MM.1S (cell line): ENCODE data around the gene SPATA21.

Source experiments
- DNase-seq: peaks from one replicate; pipeline ENCODE4 v3.0.0-alpha.2; 2015
- H2AFZ ChIP-seq: fragments of 300-600 bp; sonication (generic); 2 replicates; pipeline ENCODE4 v1.6.0; 2016; ENCODE audit warnings: antibody characterized with exemption, low read length
- H3F3A ChIP-seq: fragments of 300-600 bp; sonication (generic); 2 replicates; pipeline ENCODE4 v1.6.1; 2016; ENCODE audit warnings: mild to moderate bottlenecking, antibody characterized with exemption, low read length, moderate library complexity, mixed read lengths; ENCODE audit not compliant: insufficient read depth
- H3K27ac ChIP-seq: fragments of 300-600 bp; sonication (generic); 2 replicates; pipeline ENCODE4 v1.5.1; 2016; ENCODE audit warnings: mild to moderate bottlenecking, low read length
- H3K27me3 ChIP-seq: fragments of 300-600 bp; sonication (generic); replicated peaks from 2 replicates; pipeline ENCODE4 v1.6.0; 2016; ENCODE audit warnings: low read length; ENCODE audit not compliant: insufficient read depth
- H3K36me3 ChIP-seq: fragments of 300-600 bp; sonication (generic); replicated peaks from 2 replicates; pipeline ENCODE4 v1.6.1; 2016; ENCODE audit warnings: mild to moderate bottlenecking, low read length, mixed read lengths; ENCODE audit not compliant: insufficient read depth
- H3K4me1 ChIP-seq: fragments of 300-600 bp; sonication (generic); 2 replicates; pipeline ENCODE4 v1.6.1; 2016; ENCODE audit warnings: low read length, mixed read lengths
- H3K4me2 ChIP-seq: fragments of 300-600 bp; sonication (generic); 2 replicates; pipeline ENCODE4 v1.6.0; 2016; ENCODE audit warnings: low read depth, low read length
- H3K4me3 ChIP-seq: fragments of 300-600 bp; sonication (generic); 2 replicates; pipeline ENCODE4 v1.5.1; 2016; ENCODE audit warnings: low read length, mixed read lengths
- H3K79me2 ChIP-seq: fragments of 300-600 bp; sonication (generic); 2 replicates; pipeline ENCODE4 v1.6.1; 2016; ENCODE audit warnings: mixed run types, low read length, mixed read lengths
- H3K9ac ChIP-seq: fragments of 300-600 bp; sonication (generic); 2 replicates; pipeline ENCODE4 v1.6.1; 2016; ENCODE audit warnings: low read length, mixed read lengths
- H3K9me2 ChIP-seq: fragments of 300-600 bp; sonication (generic); replicated peaks from 2 replicates; pipeline ENCODE4 v1.6.1; 2016; ENCODE audit warnings: mild to moderate bottlenecking, low read length, mixed read lengths; ENCODE audit not compliant: insufficient read depth
- H3K9me3 ChIP-seq: fragments of 300-600 bp; sonication (generic); replicated peaks from 2 replicates; pipeline ENCODE4 v1.6.1; 2016; ENCODE audit warnings: mild to moderate bottlenecking, low read length, mixed read lengths; ENCODE audit not compliant: insufficient read depth
- H4K20me1 ChIP-seq: fragments of 300-600 bp; sonication (generic); 2 replicates; pipeline ENCODE4 v1.6.1; 2016; ENCODE audit warnings: mild to moderate bottlenecking, low read length, moderate library complexity, mixed read lengths; ENCODE audit not compliant: insufficient read depth
- CTCF ChIP-seq: fragments of 300-600 bp; sonication (generic); IDR thresholded peaks from 2 replicates; pipeline ENCODE4 v1.5.1; 2016; ENCODE audit warnings: antibody characterized with exemption, low read length, mixed read lengths
- EZH2 ChIP-seq: fragments of 300-600 bp; sonication (generic); optimal IDR thresholded peaks from 2 replicates; pipeline ENCODE3; 2017; ENCODE audit warnings: low read depth, mild to moderate bottlenecking, antibody characterized with exemption, low read length, mixed read lengths
- EZH2phosphoT487 ChIP-seq: fragments of 300-600 bp; sonication (generic); IDR thresholded peaks from 2 replicates; pipeline ENCODE4 v1.6.1; 2018; ENCODE audit warnings: antibody characterized with exemption, low read length

The SPATA21 gene

GRCh38 chr1:16383888-16384287, 53.3 kb downstream of the SPATA21 start:
- no peak for DNase-seq
- Histone ChIP-seq H3K9me2 (no peaks in the 10 kb centered on the region), H3K79me2 (peaks cover 100% of the 10 kb centered on the region), H4K20me1 (peaks cover 71% of the 10 kb centered on the region), H3K36me3 (no peaks in the 10 kb centered on the region), H2AFZ (no peak overlapping the region), H3K9ac (no peak overlapping the region), H3K4me3 (no peak overlapping the region), H3K4me2 (no peak overlapping the region), H3F3A (no peaks in the 10 kb centered on the region), H3K27ac (no peak overlapping the region), H3K4me1 (peaks cover 3% of the 10 kb centered on the region; the same call in 1 of the 2 replicates), H3K27me3 (no peaks in the 10 kb centered on the region), H3K9me3 (no peaks in the 10 kb centered on the region)
- no peak for TF ChIP-seq EZH2phosphoT487
- TF ChIP-seq CTCF, result no peak
- TF ChIP-seq EZH2, result no peak

- H3K27ac ChIP-seq, result no peak overlapping the region
- peaks cover 100% of the 10 kb centered on the region for H3K79me2 ChIP-seq
- no peaks in the 10 kb centered on the region for H3K4me1 ChIP-seq
- H4K20me1 ChIP-seq, result peaks cover 71% of the 10 kb centered on the region
- no peak overlapping the region for H3K4me2 ChIP-seq
- no peak overlapping the region for H3K9ac ChIP-seq
- no peaks in the 10 kb centered on the region for H3K36me3 ChIP-seq
- no peak overlapping the region for H2AFZ ChIP-seq
- no peak for TF ChIP-seq EZH2
- TF ChIP-seq EZH2phosphoT487, result no peak
- TF ChIP-seq CTCF, result no peak
- DNase-seq, result no peak
- no peaks in the 10 kb centered on the region for H3K9me2 ChIP-seq
- no peak overlapping the region for H3K4me3 ChIP-seq
- H3F3A ChIP-seq, result no peaks in the 10 kb centered on the region
- no peaks in the 10 kb centered on the region for H3K9me3 ChIP-seq
- no peaks in the 10 kb centered on the region for H3K27me3 ChIP-seq
These were observed 56.4 kb downstream of the SPATA21 start for GRCh38 chr1:16380868-16381267.

GRCh38 chr1:16378443-16378842, 58.8 kb downstream of the SPATA21 start:
- no peak for DNase-seq
- Histone ChIP-seq H3K9me2 (no peaks in the 10 kb centered on the region), H4K20me1 (peaks cover 71% of the 10 kb centered on the region), H3K27me3 (no peaks in the 10 kb centered on the region), H3K4me3 (no peak overlapping the region), H3K79me2 (peaks cover 100% of the 10 kb centered on the region), H3K27ac (no peak overlapping the region), H2AFZ (no peak overlapping the region), H3F3A (no peaks in the 10 kb centered on the region), H3K9me3 (no peaks in the 10 kb centered on the region), H3K4me1 (no peaks in the 10 kb centered on the region), H3K4me2 (no peak overlapping the region), H3K36me3 (no peaks in the 10 kb centered on the region), H3K9ac (no peak overlapping the region)
- TF ChIP-seq EZH2 (no peak), CTCF (no peak), EZH2phosphoT487 (no peak)
